Naive thymus-derived CD8-positive, alpha-beta T cell (primary cell): Measurements from ENCODE around the gene FAM177A1. TPM values are rescaled to one million over a fixed set of nuclear protein-coding genes. Genes with fewer than 3 reads are reported as not detected.
A peak's percentile ranks its signal among the peaks of the same experiment; 100 is the strongest.
"Not testable (repeated sequence)": the region's sequence is repeated elsewhere in the genome, so short reads cannot be mapped to it uniquely, and the experiment has no call there.

Experiments used
- ATAC-seq, 2 donors: fragments of 150-1000 bp; cut with Tn5 transposase in 1 of 2; sonication (Bioruptor Pico), chemical (Tn5 transposase) in 1 of 2; 1 replicate in 1 of 2; 2 replicates in 1 of 2; pipeline ENCODE4 v1.10.0; 2021; ENCODE audit warnings: mild to moderate bottlenecking in 2 of 2, moderate library complexity in 2 of 2
- POLR2A ChIA-PET: fragments of 350-600 bp; sonication (Branson Sonifier 250); formaldehyde crosslinking; loops from one replicate; lab custom pipeline; 2021; ENCODE audit warnings: antibody characterized with exemption; lab: Charles Lee
- DNase-seq, 10 donors: peaks; one replicate each; pipeline versions ENCODE4 v3.0.0 to v3.0.0-alpha.2; 2020 to 2022
- H3K27ac Mint-ChIP-seq, 10 donors: one replicate each; pipeline ENCODE4 v1.8.0; 2020 to 2022; ENCODE audit warnings: mild to moderate bottlenecking in 10 of 10, mixed read lengths in 10 of 10, moderate library complexity in 4 of 10, inconsistent platforms in 1 of 10
- H3K27me3 Mint-ChIP-seq, 5 donors: one replicate each; pipeline ENCODE4 v1.8.0; 2021 to 2022; ENCODE audit warnings: mixed read lengths in 5 of 5
- H3K36me3 Mint-ChIP-seq, 3 donors: one replicate each; pipeline ENCODE4 v1.8.0; 2020 to 2022; ENCODE audit warnings: mixed read lengths in 3 of 3, mild to moderate bottlenecking in 2 of 3, inconsistent platforms in 1 of 3
- H3K4me1 Mint-ChIP-seq, 4 donors: one replicate each; pipeline ENCODE4 v1.8.0; 2021 to 2022; ENCODE audit warnings: mixed read lengths in 4 of 4
- H3K4me3 Mint-ChIP-seq, 10 donors: one replicate each; pipeline ENCODE4 v1.8.0; 2020 to 2022; ENCODE audit warnings: mild to moderate bottlenecking in 10 of 10, mixed read lengths in 10 of 10, moderate library complexity in 6 of 10, inconsistent platforms in 1 of 10
- H3K9me3 Mint-ChIP-seq, 9 donors: one replicate each; pipeline ENCODE4 v1.8.0; 2020 to 2022; ENCODE audit warnings: mixed read lengths in 9 of 9, mild to moderate bottlenecking in 3 of 9, inconsistent platforms in 1 of 9, moderate library complexity in 1 of 9
- polyA plus RNA-seq, 3 donors: library from polyadenylated mRNA; unstranded; fragments of 300-500 nt; fragmentation: Illumina TruSeq; gene quantifications; one replicate each; pipeline ENCODE4 v1.2.3, GENCODE V29; 2021
- total RNA-seq, 8 experiments: library from RNA in 2 of 8; stranded (reverse) in 2 of 8; gene quantifications; one replicate each; pipeline ENCODE4 v1.2.3 and lab custom pipeline; 2021 to 2026

Gene FAM177A1
- total and polyA plus RNA-seq, 5 experiments from 2014 or later: 32.6 to 59.8 (median 36.5) TPM

- no peak for DNase-seq
- Mint-ChIP-seq H3K4me3 (no peak overlapping the region), H3K4me1 (peaks cover under 1 to 23% (median 18%) of the 10 kb centered on the region in 4 donors), H3K36me3 (no peaks in the 10 kb centered on the region), H3K27me3 (no peaks in the 10 kb centered on the region), H3K9me3 (no peaks in the 10 kb centered on the region), H3K27ac (peak overlapping the region in 8 of 10 donors; percentile 8 to 91 (median 74))
- no peak for ATAC-seq
- POLR2A ChIA-PET: no interaction called here
Observed at GRCh38 chr14:35042632-35043031, 3.4 kb upstream of the FAM177A1 start.

GRCh38 chr14:35043046-35043445 lies 3.0 kb upstream of the FAM177A1 start:
- ATAC-seq (no peak), DNase-seq (no peak)
- Mint-ChIP-seq H3K27me3 (no peaks in the 10 kb centered on the region), H3K4me1 (peaks cover 3 to 27% (median 22%) of the 10 kb centered on the region in 4 donors), H3K27ac (peak overlapping the region in 9 of 10 donors; percentile 8 to 91 (median 78)), H3K4me3 (no peak overlapping the region), H3K36me3 (no peaks in the 10 kb centered on the region), H3K9me3 (no peaks in the 10 kb centered on the region)
- POLR2A ChIA-PET: no interaction called here

GRCh38 chr14:35044939-35045797 lies 904 bp upstream of the FAM177A1 start:
- POLR2A ChIA-PET: interaction anchor here (0.6 to 3.9 kb wide), 13 partner anchors 12 to 476 kb away, joined by 3 to 56 read pairs (median 4); partner anchors contain the start of genes BAZ1A, NFKBIA, PPP2R3C and PRORP
- Mint-ChIP-seq H3K4me1 (peaks cover 5 to 33% (median 30%) of the 10 kb centered on the region in 4 donors), H3K27ac (peak overlapping the region; percentile 96 to 100 (median 99)), H3K27me3 (no peaks in the 10 kb centered on the region), H3K9me3 (no peaks in the 10 kb centered on the region), H3K4me3 (peak overlapping the region; percentile 83 to 98 (median 92)), H3K36me3 (peaks cover 0 to 6% (median 0%) of the 10 kb centered on the region in 3 donors)
- DNase-seq (no peak), ATAC-seq (peak in 1 of 2 donors; percentile 39)

GRCh38 chr14:35045798-35046047 lies 349 bp upstream of the FAM177A1 start:
- DNase-seq: no peak
- peaks cover 5 to 33% (median 30%) of the 10 kb centered on the region in 4 donors for H3K4me1 Mint-ChIP-seq
- ATAC-seq: no peak
- H3K4me3 Mint-ChIP-seq: peak overlapping the region; percentile 83 to 98 (median 92)
- H3K27me3 Mint-ChIP-seq: no peaks in the 10 kb centered on the region
- peaks cover 0 to 11% (median 0%) of the 10 kb centered on the region in 3 donors for H3K36me3 Mint-ChIP-seq
- POLR2A ChIA-PET: interaction anchor here (0.6 to 3.9 kb wide), 13 partner anchors 11 to 476 kb away, joined by 3 to 56 read pairs (median 4); partner anchors contain the start of genes BAZ1A, NFKBIA, PPP2R3C and PRORP
- peak overlapping the region; percentile 96 to 100 (median 99) for H3K27ac Mint-ChIP-seq
- H3K9me3 Mint-ChIP-seq: no peaks in the 10 kb centered on the region

- POLR2A ChIA-PET: interaction anchor here (0.8 to 3.9 kb wide), 12 partner anchors 15 to 417 kb away, joined by 3 to 56 read pairs (median 6); partner anchors contain the start of genes BAZ1A, NFKBIA, PPP2R3C and PRORP
- ATAC-seq (peak in 1 of 2 donors; percentile 8), DNase-seq (peak in 2 of 10 donors; percentile 45 to 69)
- Mint-ChIP-seq H3K4me1 (peaks cover 5 to 33% (median 31%) of the 10 kb centered on the region in 4 donors), H3K9me3 (no peaks in the 10 kb centered on the region), H3K4me3 (peak overlapping the region; percentile 83 to 98 (median 96)), H3K36me3 (peaks cover 0 to 20% (median 0%) of the 10 kb centered on the region in 3 donors), H3K27me3 (no peaks in the 10 kb centered on the region), H3K27ac (peak overlapping the region; percentile 77 to 100 (median 98))
Observed at GRCh38 chr14:35046751-35047536, 872 bp downstream of the FAM177A1 start.

GRCh38 chr14:35047976-35048513 lies 2.0 kb downstream of the FAM177A1 start:
- peak overlapping the region; percentile 60 to 98 (median 96) for H3K4me3 Mint-ChIP-seq
- DNase-seq: no peak
- peak overlapping the region; percentile 20 to 100 (median 98) for H3K27ac Mint-ChIP-seq
- POLR2A ChIA-PET: interaction anchor here (0.6 to 3.9 kb wide), 5 partner anchors 35 to 356 kb away, joined by 3 to 56 read pairs (median 20); partner anchors contain the start of genes NFKBIA, PPP2R3C, PRORP and SRP54
- H3K27me3 Mint-ChIP-seq: no peaks in the 10 kb centered on the region
- no peaks in the 10 kb centered on the region for H3K9me3 Mint-ChIP-seq
- H3K4me1 Mint-ChIP-seq: peaks cover 5 to 33% (median 31%) of the 10 kb centered on the region in 4 donors
- peaks cover 0 to 29% (median 0%) of the 10 kb centered on the region in 3 donors for H3K36me3 Mint-ChIP-seq
- ATAC-seq: no peak

- no peaks in the 10 kb centered on the region for H3K9me3 Mint-ChIP-seq
- no peak for ATAC-seq
- H3K36me3 Mint-ChIP-seq: peaks cover 0 to 41% (median 0%) of the 10 kb centered on the region in 3 donors
- no peak overlapping the region for H3K27ac Mint-ChIP-seq
- H3K4me3 Mint-ChIP-seq: no peak overlapping the region
- DNase-seq: no peak
- POLR2A ChIA-PET: no interaction called here
- peaks cover 5 to 24% (median 22%) of the 10 kb centered on the region in 4 donors for H3K4me1 Mint-ChIP-seq
- H3K27me3 Mint-ChIP-seq: no peaks in the 10 kb centered on the region
Observed at GRCh38 chr14:35050652-35051051, 4.6 kb downstream of the FAM177A1 start.

- Mint-ChIP-seq H3K4me1 (peaks cover 5 to 26% (median 18%) of the 10 kb centered on the region in 4 donors), H3K27ac (no peak overlapping the region), H3K36me3 (peaks cover 0 to 51% (median 2%) of the 10 kb centered on the region in 3 donors), H3K4me3 (no peak overlapping the region), H3K27me3 (no peaks in the 10 kb centered on the region), H3K9me3 (no peaks in the 10 kb centered on the region)
- POLR2A ChIA-PET: no interaction called here
- DNase-seq (no peak), ATAC-seq (no peak)
Observed at GRCh38 chr14:35051796-35052195, 5.7 kb downstream of the FAM177A1 start.

GRCh38 chr14:35052637-35053036 lies 6.6 kb downstream of the FAM177A1 start:
- Mint-ChIP-seq H3K4me3 (no peak overlapping the region), H3K36me3 (peaks cover 0 to 58% (median 2%) of the 10 kb centered on the region in 3 donors), H3K27ac (peak overlapping the region in 1 of 10 donors; percentile 86), H3K9me3 (no peaks in the 10 kb centered on the region), H3K27me3 (no peaks in the 10 kb centered on the region), H3K4me1 (peaks cover 6 to 22% (median 11%) of the 10 kb centered on the region in 4 donors)
- POLR2A ChIA-PET: no interaction called here
- DNase-seq (no peak), ATAC-seq (no peak)

- POLR2A ChIA-PET, DNase-seq, H3K4me3 Mint-ChIP-seq, H3K27me3 Mint-ChIP-seq, H3K9me3 Mint-ChIP-seq, ATAC-seq: not testable (repeated sequence)
- peaks cover 0 to 66% (median 24%) of the 10 kb centered on the region in 3 donors for H3K36me3 Mint-ChIP-seq
- peaks cover 0 to 13% (median 3%) of the 10 kb centered on the region in 4 donors for H3K4me1 Mint-ChIP-seq
- peak overlapping the region in 3 of 10 donors; percentile 13 to 25 (median 16) for H3K27ac Mint-ChIP-seq
Observed at GRCh38 chr14:35061113-35061791, 15.2 kb downstream of the FAM177A1 start.

GRCh38 chr14:35065731-35066130 lies 19.7 kb downstream of the FAM177A1 start:
- H3K36me3 Mint-ChIP-seq: peaks cover 0 to 60% (median 24%) of the 10 kb centered on the region in 3 donors
- POLR2A ChIA-PET: interaction anchor here (0.6 to 0.7 kb wide), 2 partner anchors 34 to 329 kb away, joined by 3 to 4 read pairs; no protein-coding TSS in a partner anchor
- not testable (repeated sequence) for H3K4me1 Mint-ChIP-seq, H3K9me3 Mint-ChIP-seq, H3K27ac Mint-ChIP-seq, ATAC-seq, H3K4me3 Mint-ChIP-seq, DNase-seq, H3K27me3 Mint-ChIP-seq
